Subcutaneous abdominal adipose tissue (tissue), 5 donors: Measurements from ENCODE around the gene SH3PXD2B.
A peak's percentile ranks its signal among the peaks of the same experiment; 100 is the strongest.

Experiments used
- H3K27ac ChIP-seq: one replicate; pipeline ENCODE4 v1.7.0; 2013; ENCODE audit warnings: low read depth, mild to moderate bottlenecking, inconsistent platforms, low read length, moderate library complexity
- H3K27me3 ChIP-seq, 5 donors: one replicate each; pipeline ENCODE4 v1.7.0; 2013; ENCODE audit warnings: low read length in 5 of 5, inconsistent platforms in 1 of 5; ENCODE audit not compliant: control insufficient read depth in 5 of 5, insufficient read depth in 4 of 5
- H3K36me3 ChIP-seq, 5 donors: one replicate each; pipeline ENCODE4 v1.7.0; 2013; ENCODE audit warnings: low read length in 5 of 5; ENCODE audit not compliant: control insufficient read depth in 5 of 5, insufficient read depth in 5 of 5
- H3K4me1 ChIP-seq, 5 donors: one replicate each; pipeline ENCODE4 v1.7.0; 2013; ENCODE audit warnings: low read length in 5 of 5, mild to moderate bottlenecking in 3 of 5, moderate library complexity in 1 of 5; ENCODE audit not compliant: control insufficient read depth in 5 of 5, insufficient read depth in 5 of 5
- H3K4me3 ChIP-seq, 5 donors: one replicate each; pipeline ENCODE4 v1.7.0; 2013; ENCODE audit warnings: low read length in 5 of 5, low read depth in 1 of 5
- H3K9ac ChIP-seq, 5 donors: one replicate each; pipeline ENCODE4 v1.7.0; 2013; ENCODE audit warnings: low read length in 5 of 5, mild to moderate bottlenecking in 4 of 5, moderate library complexity in 3 of 5
- H3K9me3 ChIP-seq, 5 donors: one replicate each; pipeline ENCODE4 v1.7.0; 2013; ENCODE audit warnings: low read length in 5 of 5; ENCODE audit not compliant: control insufficient read depth in 5 of 5
- donor health status: healthy.
- donor health status: healthy.
- donor health status: healthy.
- donor health status: healthy.
- donor health status: healthy.

The SH3PXD2B gene

GRCh38 chr5:172478256-172478655 lies 23.9 kb upstream of the SH3PXD2B start:
- Histone ChIP-seq H3K27me3 (no peaks in the 10 kb centered on the region), H3K27ac (no peak overlapping the region), H3K4me1 (peaks cover 0 to 8% (median 2%) of the 10 kb centered on the region in 5 donors), H3K4me3 (no peak overlapping the region), H3K9ac (no peak overlapping the region), H3K36me3 (no peaks in the 10 kb centered on the region), H3K9me3 (peaks cover 0 to 1% (median 0%) of the 10 kb centered on the region in 5 donors)

DNA sequence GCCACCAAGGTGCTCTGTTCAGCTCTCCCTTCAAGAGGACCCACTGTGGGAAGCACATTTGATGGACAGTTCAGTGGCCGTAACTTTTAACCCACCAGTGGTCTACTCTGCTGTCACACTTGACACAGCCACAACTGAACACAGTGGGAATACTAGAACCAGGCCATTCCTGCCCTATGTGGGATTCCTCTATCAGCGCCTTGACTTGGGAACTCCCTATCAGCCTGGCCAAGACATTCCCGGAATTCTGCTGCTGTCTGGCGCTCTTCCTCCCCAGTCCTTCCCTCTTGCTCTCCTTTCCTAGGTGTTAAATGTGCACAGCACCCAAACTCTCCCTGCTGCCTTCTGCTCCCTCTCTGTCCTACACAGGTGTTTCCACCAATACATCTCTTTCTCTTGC lies 23.1 kb upstream of the SH3PXD2B start:
- no peak overlapping the region for H3K4me3 ChIP-seq

DNA sequence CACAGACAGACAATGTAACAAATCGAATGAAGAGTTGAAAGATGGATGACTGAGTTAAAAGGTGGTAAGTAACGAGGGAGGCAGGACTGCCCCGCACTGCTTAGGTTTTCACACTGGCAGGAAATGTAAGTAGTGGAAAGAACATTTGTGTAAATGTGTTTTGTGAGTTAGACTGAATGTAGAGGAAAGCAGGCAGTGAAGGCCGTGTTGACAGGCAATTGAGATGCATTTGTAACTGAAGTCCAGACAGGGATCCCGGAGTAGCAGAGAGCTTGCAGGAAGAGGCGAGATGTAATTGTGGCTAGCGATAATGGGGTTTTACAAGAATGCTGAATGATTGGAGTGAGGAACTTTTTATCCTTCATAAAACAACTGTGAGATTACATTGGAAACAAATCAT lies 20.0 kb upstream of the SH3PXD2B start:
- Histone ChIP-seq H3K36me3 (no peaks in the 10 kb centered on the region), H3K9me3 (no peaks in the 10 kb centered on the region), H3K27me3 (peaks cover 0 to 5% (median 0%) of the 10 kb centered on the region in 5 donors), H3K4me1 (peaks cover 0 to 3% (median 0%) of the 10 kb centered on the region in 5 donors), H3K9ac (no peak overlapping the region), H3K27ac (no peak overlapping the region), H3K4me3 (no peak overlapping the region)

More for the DNA sequence above, 23.1 kb upstream of the SH3PXD2B start:
- peaks cover 0 to 8% (median 2%) of the 10 kb centered on the region in 5 donors for H3K4me1 ChIP-seq
- H3K27ac ChIP-seq = no peak overlapping the region
- no peaks in the 10 kb centered on the region for H3K27me3 ChIP-seq
- H3K9ac ChIP-seq = no peak overlapping the region
- H3K36me3 ChIP-seq = no peaks in the 10 kb centered on the region
- no peaks in the 10 kb centered on the region for H3K9me3 ChIP-seq

- Histone ChIP-seq H3K4me1 (no peaks in the 10 kb centered on the region), H3K36me3 (no peaks in the 10 kb centered on the region), H3K27me3 (peaks cover 0 to 5% (median 0%) of the 10 kb centered on the region in 5 donors), H3K9ac (no peak overlapping the region), H3K9me3 (no peaks in the 10 kb centered on the region), H3K27ac (no peak overlapping the region), H3K4me3 (no peak overlapping the region)
Observed at GRCh38 chr5:172473427-172473826, 19.1 kb upstream of the SH3PXD2B start.

DNA sequence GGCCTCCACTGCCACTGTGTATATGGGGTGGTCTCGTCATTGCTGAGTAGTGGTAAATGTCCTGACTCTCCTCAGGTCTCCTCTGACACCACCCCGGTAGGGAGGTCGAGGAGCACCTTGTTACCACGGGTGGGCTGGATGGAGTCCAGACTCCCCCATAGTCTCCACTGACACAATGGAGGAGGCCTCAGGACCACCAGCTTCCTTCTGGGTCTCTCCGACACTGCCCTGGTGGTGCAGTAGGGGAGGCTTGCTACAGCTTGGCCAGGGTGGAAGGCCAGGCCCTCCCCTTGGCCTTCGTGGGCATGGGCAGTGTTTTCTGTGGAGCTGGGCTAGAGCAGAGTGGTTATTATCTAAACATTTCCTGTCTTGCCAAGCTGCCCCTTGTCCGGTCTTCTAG lies 15.4 kb upstream of the SH3PXD2B start:
- peaks cover 0 to 5% (median 0%) of the 10 kb centered on the region in 5 donors for H3K27me3 ChIP-seq
- H3K4me1 ChIP-seq = no peaks in the 10 kb centered on the region
- H3K9me3 ChIP-seq = peaks cover 0 to 4% (median 0%) of the 10 kb centered on the region in 5 donors
- H3K4me3 ChIP-seq = no peak overlapping the region
- no peak overlapping the region for H3K9ac ChIP-seq
- no peaks in the 10 kb centered on the region for H3K36me3 ChIP-seq
- H3K27ac ChIP-seq = no peak overlapping the region

DNA sequence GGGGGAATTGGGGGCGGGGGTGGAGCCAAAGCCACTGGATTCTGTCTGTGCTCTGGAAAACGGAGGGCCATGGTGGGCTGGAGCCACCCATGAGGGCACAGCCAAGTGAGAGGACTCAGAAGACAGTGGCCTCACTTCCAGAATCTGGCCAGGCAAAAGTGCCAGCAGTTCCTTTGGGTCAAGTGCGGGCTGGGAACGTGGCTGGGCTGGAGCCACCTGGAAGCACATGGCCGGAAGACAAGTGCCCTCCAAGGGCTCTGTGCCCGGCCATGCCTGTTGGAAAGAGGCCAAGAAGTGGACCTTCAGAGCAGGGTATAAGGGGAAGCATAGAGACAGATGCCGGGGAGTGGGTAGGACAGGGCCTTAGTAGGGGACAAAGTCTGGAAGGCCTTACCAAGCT lies 11.7 kb upstream of the SH3PXD2B start:
- no peak overlapping the region for H3K27ac ChIP-seq
- no peaks in the 10 kb centered on the region for H3K27me3 ChIP-seq
- H3K4me3 ChIP-seq = no peak overlapping the region
- H3K9ac ChIP-seq = no peak overlapping the region
- peaks cover 0 to 1% (median under 1%) of the 10 kb centered on the region in 5 donors for H3K4me1 ChIP-seq
- H3K9me3 ChIP-seq = peaks cover 0 to 8% (median 4%) of the 10 kb centered on the region in 5 donors
- no peaks in the 10 kb centered on the region for H3K36me3 ChIP-seq

DNA sequence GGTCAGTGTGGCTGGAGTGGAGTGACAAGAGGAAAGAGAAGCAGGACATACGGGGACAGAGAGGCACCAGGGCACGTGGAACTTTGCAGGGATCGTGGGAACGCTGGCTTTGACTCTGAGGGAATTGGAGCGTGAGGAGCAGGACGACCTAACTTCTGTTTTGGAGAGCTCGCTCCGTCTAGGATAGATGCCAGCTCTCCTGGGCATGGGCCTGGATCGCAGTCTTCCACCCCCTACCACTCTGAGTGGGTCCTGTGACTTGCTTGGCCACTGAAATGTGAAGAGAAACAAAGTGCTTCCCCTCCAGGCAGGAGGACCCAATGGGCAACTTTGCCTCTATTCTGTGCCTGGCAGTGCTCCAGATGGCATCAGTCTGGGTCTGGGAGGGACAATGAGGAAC lies 8.7 kb upstream of the SH3PXD2B start:
- Histone ChIP-seq H3K27ac (no peak overlapping the region), H3K27me3 (no peaks in the 10 kb centered on the region), H3K9ac (no peak overlapping the region), H3K4me1 (peaks cover 0 to 14% (median 3%) of the 10 kb centered on the region in 5 donors), H3K9me3 (peaks cover 0 to 8% (median 4%) of the 10 kb centered on the region in 5 donors), H3K4me3 (no peak overlapping the region), H3K36me3 (no peaks in the 10 kb centered on the region)

DNA sequence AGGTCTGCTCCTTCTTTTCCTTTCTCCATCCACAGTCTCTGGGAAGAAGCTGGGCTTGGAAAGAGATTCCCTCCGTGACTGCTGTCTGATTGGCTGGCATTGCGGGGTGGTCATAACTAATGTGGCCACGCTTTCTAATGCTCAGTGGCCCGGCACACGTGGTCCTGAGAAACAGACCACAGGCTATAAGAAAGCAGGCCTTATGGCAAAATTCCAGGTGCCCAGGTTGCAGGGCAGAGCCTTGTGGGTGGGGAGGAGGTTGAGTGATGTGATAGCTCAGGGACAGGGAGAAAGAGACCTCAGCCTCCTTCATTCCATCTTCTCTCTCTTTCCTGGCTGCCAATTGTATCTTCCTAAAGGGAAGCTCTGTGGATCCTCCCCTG lies 5.4 kb upstream of the SH3PXD2B start:
- Histone ChIP-seq H3K27me3 (peaks cover 0 to 2% (median 0%) of the 10 kb centered on the region in 5 donors), H3K4me1 (peaks cover 5 to 28% (median 7%) of the 10 kb centered on the region in 5 donors), H3K36me3 (no peaks in the 10 kb centered on the region), H3K27ac (no peak overlapping the region), H3K9me3 (peaks cover 0 to 8% (median 4%) of the 10 kb centered on the region in 5 donors), H3K9ac (no peak overlapping the region), H3K4me3 (no peak overlapping the region)

DNA sequence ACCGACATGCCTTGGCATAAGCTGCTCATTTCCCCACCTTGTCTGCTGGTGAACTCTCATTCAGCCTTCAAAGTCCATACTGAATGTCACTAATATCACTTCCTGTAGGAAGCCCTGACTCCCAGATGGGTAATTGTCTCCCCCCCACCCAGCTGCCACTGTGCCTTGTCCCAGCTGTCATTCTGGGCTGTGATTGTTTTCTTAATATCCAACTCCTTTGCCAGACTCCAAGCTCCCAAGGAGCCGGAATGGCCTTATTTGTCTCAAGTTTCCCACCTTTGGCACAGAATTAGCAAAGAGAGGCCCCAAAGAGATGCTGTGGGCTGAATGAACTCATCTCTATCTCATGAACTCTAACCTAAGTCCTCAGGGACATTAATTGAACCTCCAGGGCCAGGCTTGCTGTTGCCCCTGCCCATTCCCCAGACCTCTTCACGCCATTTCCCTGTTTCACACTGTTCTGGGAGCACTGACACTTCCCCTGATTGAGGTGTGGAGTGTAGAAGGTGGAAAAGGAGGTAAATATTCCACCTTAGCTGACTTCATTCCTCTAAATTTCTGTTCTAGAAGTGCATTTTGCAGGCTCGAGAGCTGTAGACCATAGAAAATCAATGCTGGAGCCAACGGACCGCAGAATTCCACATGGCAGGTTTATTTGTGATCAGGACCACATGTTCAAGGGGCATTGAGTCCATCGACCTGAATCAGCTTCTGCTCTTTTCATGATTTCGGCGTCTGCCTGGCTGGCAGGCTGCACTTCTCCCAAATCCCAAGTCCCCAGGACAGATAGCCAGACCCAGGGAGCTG lies 4.9 kb upstream of the SH3PXD2B start:
- Histone ChIP-seq H3K4me1 (peaks cover 7 to 31% (median 9%) of the 10 kb centered on the region in 5 donors), H3K36me3 (no peaks in the 10 kb centered on the region), H3K9me3 (peaks cover 0 to 8% (median 4%) of the 10 kb centered on the region in 5 donors), H3K27ac (no peak overlapping the region), H3K9ac (no peak overlapping the region), H3K4me3 (no peak overlapping the region), H3K27me3 (peaks cover 0 to 2% (median 0%) of the 10 kb centered on the region in 5 donors)

- Histone ChIP-seq H3K27ac (no peak overlapping the region), H3K27me3 (peaks cover 0 to 2% (median 0%) of the 10 kb centered on the region in 5 donors), H3K9me3 (no peaks in the 10 kb centered on the region), H3K4me1 (peaks cover 8 to 54% (median 30%) of the 10 kb centered on the region in 5 donors), H3K36me3 (no peaks in the 10 kb centered on the region), H3K9ac (peak overlapping the region in 1 of 5 donors; percentile 17), H3K4me3 (no peak overlapping the region)
Observed at GRCh38 chr5:172456076-172456722, 1.9 kb upstream of the SH3PXD2B start.
